Stimulated activated CD4-positive, alpha-beta T cell treated with anti-CD3 and anti-CD28 coated beads, Interleukin-1b, Interleukin-23, amount 100 ng/mL, for 4 hours (primary cell): ENCODE results near the gene TARS2.

Source experiments
- DNase-seq, 2 donors: peaks; one replicate each; pipeline ENCODE4 v3.0.0-alpha.2; 2020; ENCODE audit warnings: low read depth in 2 of 2

TARS2 gene

GRCh38 chr1:150537732-150538684 is 50.8 kb downstream of the TARS2 start:
- DNase-seq, result no peak

- no peak for DNase-seq
These were observed 56.4 kb downstream of the TARS2 start for GRCh38 chr1:150543500-150544143.

DNA sequence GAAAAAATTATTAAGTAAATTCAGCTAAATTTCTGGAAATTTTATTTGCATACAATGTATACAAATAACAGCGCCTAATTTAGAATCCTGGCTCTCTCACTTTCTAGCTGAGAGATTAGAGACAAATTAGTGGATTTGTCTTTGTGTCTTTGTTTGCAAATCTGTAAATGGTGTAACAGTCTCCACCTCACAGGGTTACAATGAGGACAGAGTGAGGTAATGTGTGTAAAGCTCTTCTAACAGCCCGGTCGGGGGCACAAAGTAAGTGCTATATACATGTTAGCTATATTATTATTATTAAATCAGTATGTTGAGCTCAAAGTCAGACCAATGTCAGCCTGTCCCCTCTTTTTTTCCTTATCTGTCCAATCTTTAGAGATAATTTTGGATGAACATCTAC is 57.0 kb downstream of the TARS2 start:
- DNase-seq, result no peak

GRCh38 chr1:150545486-150546032 is 58.3 kb downstream of the TARS2 start:
- no peak for DNase-seq

DNA sequence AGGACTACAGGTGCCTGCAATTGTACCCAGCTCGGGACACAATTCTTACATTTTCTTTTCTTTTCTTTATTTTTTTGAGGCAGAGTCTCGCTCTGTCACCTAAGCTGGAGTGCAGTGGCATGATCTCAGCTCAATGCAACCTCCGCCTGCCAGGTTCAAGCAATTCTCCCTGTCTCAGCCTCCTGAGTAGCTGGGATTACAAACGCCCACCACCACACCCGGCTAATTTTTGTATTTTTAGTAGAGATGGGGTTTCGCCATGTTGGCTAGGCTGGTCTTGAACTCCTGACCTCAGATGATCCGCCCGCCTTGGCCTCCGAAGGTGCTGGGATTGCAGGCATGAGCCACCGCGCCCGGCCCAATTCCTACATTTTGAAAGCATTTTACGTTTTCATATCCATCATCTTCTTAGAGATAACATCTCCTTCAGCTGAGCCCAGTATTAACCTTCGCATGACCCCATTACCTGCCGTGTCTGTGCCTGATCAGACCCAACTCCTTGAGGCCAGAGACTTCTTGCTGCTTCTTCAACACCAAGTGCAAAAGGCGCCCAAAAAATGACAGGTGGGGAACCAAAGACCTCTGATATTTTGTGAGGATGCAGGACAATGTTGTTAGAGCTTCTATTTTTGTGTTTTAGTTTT is 59.2 kb downstream of the TARS2 start:
- DNase-seq, result no peak

GRCh38 chr1:150548324-150548631 is 61.1 kb downstream of the TARS2 start:
- DNase-seq, result no peak

- no peak for DNase-seq
These were observed 61.6 kb downstream of the TARS2 start, which contains the start of gene ADAMTSL4 for GRCh38 chr1:150548632-150549495. ADAMTSL4 (plus strand) TSS chr1:150549408; CDS start chr1:150552289, 2,881 bp downstream.

- DNase-seq, result no peak
These were observed 62.4 kb downstream of the TARS2 start for GRCh38 chr1:150549496-150550221.

- DNase-seq, result no peak
These were observed 63.2 kb downstream of the TARS2 start for GRCh38 chr1:150550222-150551050.

DNA sequence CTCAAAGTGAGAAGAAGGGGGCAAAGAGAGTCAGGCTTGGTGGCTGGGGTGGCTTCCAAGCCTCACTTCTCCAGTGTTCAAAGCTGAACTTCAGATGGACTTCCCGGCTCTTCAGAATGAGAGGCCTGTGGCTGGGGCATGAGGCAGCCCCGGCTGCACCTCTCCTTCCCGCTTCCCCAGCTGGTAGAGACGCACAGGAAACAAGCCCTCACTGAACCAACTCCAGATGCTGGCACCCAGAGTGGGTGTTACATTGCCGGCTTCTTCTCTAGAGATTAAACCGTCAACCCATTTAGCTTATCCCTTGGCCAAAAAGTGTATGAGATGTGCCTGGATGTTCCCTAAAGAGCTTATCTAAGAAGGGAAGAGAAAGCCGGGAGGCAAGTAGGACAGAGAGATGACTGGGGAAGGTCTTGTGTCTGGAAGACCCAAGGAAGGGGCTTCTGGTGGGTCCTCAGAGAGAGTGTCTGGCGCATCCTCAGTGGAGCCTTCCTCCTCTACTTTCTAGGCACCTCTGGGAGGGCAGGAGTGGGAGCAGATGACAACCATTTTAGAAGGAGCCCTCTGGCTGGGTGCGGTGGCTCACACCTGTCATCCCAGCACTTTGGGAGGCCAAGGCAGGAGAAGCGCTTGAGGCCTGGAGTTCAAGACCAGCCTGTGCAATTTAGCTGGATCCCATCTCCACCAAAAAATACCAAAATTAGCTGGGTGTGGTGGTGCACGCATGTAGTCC is 64.0 kb downstream of the TARS2 start:
- DNase-seq, result no peak

- DNase-seq, result no peak
These were observed 64.5 kb downstream of the TARS2 start for GRCh38 chr1:150551784-150552127.

- DNase-seq, result no peak
These were observed 65.1 kb downstream of the TARS2 start for GRCh38 chr1:150552128-150552910.

GRCh38 chr1:150552911-150553289 is 65.7 kb downstream of the TARS2 start:
- no peak for DNase-seq

DNA sequence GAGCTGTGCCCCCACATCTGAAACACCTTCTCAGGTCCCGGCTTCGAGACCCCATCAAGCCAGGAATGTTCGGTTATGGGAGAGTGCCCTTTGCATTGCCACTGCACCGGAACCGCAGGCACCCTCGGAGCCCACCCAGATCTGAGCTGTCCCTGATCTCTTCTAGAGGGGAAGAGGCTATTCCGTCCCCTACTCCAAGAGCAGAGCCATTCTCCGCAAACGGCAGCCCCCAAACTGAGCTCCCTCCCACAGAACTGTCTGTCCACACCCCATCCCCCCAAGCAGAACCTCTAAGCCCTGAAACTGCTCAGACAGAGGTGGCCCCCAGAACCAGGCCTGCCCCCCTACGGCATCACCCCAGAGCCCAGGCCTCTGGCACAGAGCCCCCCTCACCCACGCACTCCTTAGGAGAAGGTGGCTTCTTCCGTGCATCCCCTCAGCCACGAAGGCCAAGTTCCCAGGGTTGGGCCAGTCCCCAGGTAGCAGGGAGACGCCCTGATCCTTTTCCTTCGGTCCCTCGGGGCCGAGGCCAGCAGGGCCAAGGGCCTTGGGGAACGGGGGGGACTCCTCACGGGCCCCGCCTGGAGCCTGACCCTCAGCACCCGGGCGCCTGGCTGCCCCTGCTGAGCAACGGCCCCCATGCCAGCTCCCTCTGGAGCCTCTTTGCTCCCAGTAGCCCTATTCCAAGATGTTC is 66.3 kb downstream of the TARS2 start:
- no peak for DNase-seq

- DNase-seq, result no peak
These were observed 66.8 kb downstream of the TARS2 start for GRCh38 chr1:150554086-150554452.

DNA sequence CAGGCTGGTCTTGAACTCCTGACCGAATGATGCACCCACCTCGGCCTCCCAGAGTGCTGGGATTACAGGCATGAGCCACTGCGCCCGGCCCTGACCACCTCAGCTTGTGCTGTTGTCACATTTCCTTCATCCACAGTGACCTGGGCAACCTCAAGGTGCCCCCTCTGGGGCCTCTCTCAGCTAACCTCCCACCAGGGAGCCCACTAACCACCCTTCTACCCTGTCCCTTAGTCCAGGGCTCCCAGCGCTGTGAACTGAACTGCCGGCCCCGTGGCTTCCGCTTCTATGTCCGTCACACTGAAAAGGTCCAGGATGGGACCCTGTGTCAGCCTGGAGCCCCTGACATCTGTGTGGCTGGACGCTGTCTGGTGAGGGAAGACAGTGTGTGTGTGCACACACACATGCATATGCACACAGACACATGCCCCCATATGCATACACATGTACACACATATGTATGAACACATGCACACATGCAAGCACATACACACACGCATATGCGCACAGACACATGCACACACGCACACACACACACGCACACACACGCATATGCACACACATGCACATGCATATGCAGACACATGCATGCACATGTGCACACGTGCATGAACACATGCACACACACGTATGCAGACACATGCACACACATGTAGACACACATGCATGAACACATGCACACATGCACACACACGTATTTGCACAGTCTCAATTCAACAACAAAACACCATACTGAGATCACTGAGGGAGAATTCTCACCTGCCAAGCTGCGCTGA is 68.2 kb downstream of the TARS2 start:
- no peak for DNase-seq
